SU-DHL-6 (cell line): ENCODE measurements around the gene UROC1.

Experiments used
- H2AFZ ChIP-seq: fragments of 200-600 bp; sonication (generic); 2 replicates; pipeline ENCODE4 v1.6.1; 2014; ENCODE audit warnings: low read depth, mild to moderate bottlenecking, moderate library complexity, mixed read lengths, antibody characterized with exemption, low read length; ENCODE audit not compliant: severe bottlenecking
- H3F3A ChIP-seq: fragments of 200-600 bp; shearing (Covaris generic); 2 replicates; pipeline ENCODE4 v1.6.0; 2016; ENCODE audit warnings: antibody characterized with exemption, mild to moderate bottlenecking; ENCODE audit not compliant: insufficient read depth
- H3K27ac ChIP-seq: fragments of 200-600 bp; sonication (generic); 2 replicates; pipeline ENCODE4 v1.5.1; 2016; ENCODE audit warnings: low read depth, mild to moderate bottlenecking, low read length, moderate library complexity, mixed read lengths
- H3K27me3 ChIP-seq: fragments of 200-600 bp; sonication (generic), shearing (Covaris generic); 2 replicates; pipeline ENCODE4 v1.6.0; 2014; ENCODE audit warnings: mild to moderate bottlenecking, low read length
- H3K36me3 ChIP-seq: fragments of 200-600 bp; sonication (generic); 2 replicates; pipeline ENCODE4 v1.6.1; 2014; ENCODE audit warnings: mild to moderate bottlenecking, low read length, mixed read lengths
- H3K4me2 ChIP-seq: fragments of 300-600, 200-600 bp; shearing (Covaris generic), sonication (generic); 2 replicates; pipeline ENCODE4 v1.6.0; 2014; ENCODE audit warnings: low read length, low read depth, mild to moderate bottlenecking; ENCODE audit not compliant: poor library complexity, severe bottlenecking
- H3K4me3 ChIP-seq: fragments of 200-600 bp; sonication (generic); 2 replicates; pipeline ENCODE4 v1.5.1; 2014; ENCODE audit warnings: antibody characterized with exemption, low read length, mild to moderate bottlenecking, mixed read lengths; ENCODE audit not compliant: insufficient read depth, poor library complexity, severe bottlenecking
- H3K79me2 ChIP-seq: fragments of 200-600 bp; sonication (generic); 2 replicates; pipeline ENCODE4 v1.6.1; 2014; ENCODE audit warnings: mild to moderate bottlenecking, low read length, moderate library complexity; ENCODE audit not compliant: insufficient read depth
- H3K9ac ChIP-seq: fragments of 200-600 bp; sonication (generic); 2 replicates; pipeline ENCODE4 v1.7.0; 2014; ENCODE audit warnings: mild to moderate bottlenecking, low read length
- H3K9me2 ChIP-seq: fragments of 200-600 bp; sonication (generic); replicated peaks from 2 replicates; pipeline ENCODE4 v1.6.1; 2014; ENCODE audit warnings: low read length; ENCODE audit not compliant: insufficient read depth
- H3K9me3 ChIP-seq: fragments of 200-600 bp; sonication (generic); 2 replicates; pipeline ENCODE4 v1.6.1; 2014; ENCODE audit warnings: low read length, mixed read lengths; ENCODE audit not compliant: insufficient read depth
- H4K20me1 ChIP-seq: fragments of 200-600 bp; sonication (generic); 2 replicates; pipeline ENCODE4 v1.6.1; 2014; ENCODE audit warnings: low read depth, mild to moderate bottlenecking, antibody characterized with exemption, low read length, moderate library complexity, mixed read lengths
- CTCF ChIP-seq: fragments of 200-600 bp; sonication (generic); IDR thresholded peaks from one replicate; pipeline ENCODE4 v1.5.1; 2017; ENCODE audit warnings: antibody characterized with exemption, mild to moderate bottlenecking, low read length, moderate library complexity; ENCODE audit not compliant: insufficient read depth, poor library complexity, severe bottlenecking
- EZH2phosphoT487 ChIP-seq: fragments of 200-600 bp; sonication (generic), shearing (Covaris generic); conservative IDR thresholded peaks from 2 replicates; pipeline ENCODE4 v1.6.1; 2018; ENCODE audit warnings: mild to moderate bottlenecking, antibody characterized with exemption, low read length, moderate library complexity, mixed read lengths

UROC1 gene

GRCh38 chr3:126454025-126454424 is 63.5 kb downstream of the UROC1 start:
- H2AFZ ChIP-seq: no peak overlapping the region
- H3K79me2 ChIP-seq: no peaks in the 10 kb centered on the region; the same call in 1 of the 2 replicates
- no peaks in the 10 kb centered on the region for H3K36me3 ChIP-seq
- H3F3A ChIP-seq: no peaks in the 10 kb centered on the region
- H3K9ac ChIP-seq: no peak overlapping the region
- no peak overlapping the region for H3K27ac ChIP-seq
- H3K9me2 ChIP-seq: no peaks in the 10 kb centered on the region
- no peak for TF ChIP-seq CTCF
- no peak for TF ChIP-seq EZH2phosphoT487
- no peaks in the 10 kb centered on the region; the same call in 1 of the 2 replicates for H4K20me1 ChIP-seq
- H3K4me3 ChIP-seq: no peak overlapping the region
- no peaks in the 10 kb centered on the region for H3K27me3 ChIP-seq
- H3K9me3 ChIP-seq: no peaks in the 10 kb centered on the region
- H3K4me2 ChIP-seq: no peak overlapping the region

- Histone ChIP-seq H4K20me1 (no peaks in the 10 kb centered on the region; the same call in 1 of the 2 replicates), H2AFZ (no peak overlapping the region), H3K4me2 (no peak overlapping the region), H3K4me3 (no peak overlapping the region), H3K79me2 (no peaks in the 10 kb centered on the region; the same call in 1 of the 2 replicates), H3K9ac (no peak overlapping the region), H3K9me3 (no peaks in the 10 kb centered on the region), H3F3A (no peaks in the 10 kb centered on the region), H3K27ac (no peak overlapping the region), H3K36me3 (no peaks in the 10 kb centered on the region), H3K9me2 (no peaks in the 10 kb centered on the region), H3K27me3 (no peaks in the 10 kb centered on the region)
- TF ChIP-seq CTCF (no peak), EZH2phosphoT487 (no peak)
Measured at GRCh38 chr3:126452213-126452612, 65.4 kb downstream of the UROC1 start.

- Histone ChIP-seq H3K79me2 (no peaks in the 10 kb centered on the region; the same call in 1 of the 2 replicates), H3K27ac (no peak overlapping the region), H3K4me2 (no peak overlapping the region), H3K27me3 (no peaks in the 10 kb centered on the region), H3F3A (no peaks in the 10 kb centered on the region), H3K9ac (no peak overlapping the region), H3K9me2 (no peaks in the 10 kb centered on the region), H3K36me3 (no peaks in the 10 kb centered on the region), H2AFZ (no peak overlapping the region), H3K9me3 (no peaks in the 10 kb centered on the region), H4K20me1 (no peaks in the 10 kb centered on the region; the same call in 1 of the 2 replicates), H3K4me3 (no peak overlapping the region)
- TF ChIP-seq EZH2phosphoT487: no peak
- no peak for TF ChIP-seq CTCF
Measured at GRCh38 chr3:126451511-126451910, 66.1 kb downstream of the UROC1 start.
